HG03342 (cell line): ENCODE data around the gene ANKRD39.
A peak's percentile ranks its signal among the peaks of the same experiment; 100 is the strongest.
"Not testable (repeated sequence)": the region's sequence is repeated elsewhere in the genome, so short reads cannot be mapped to it uniquely, and the experiment has no call there.

Experiments used
- ATAC-seq: cut with Tn5 transposase; IDR thresholded peaks from one replicate; pipeline ENCODE4 v1.9.1; 2021; ENCODE audit warnings: mild to moderate bottlenecking, moderate library complexity; ENCODE audit not compliant: unreplicated experiment

The ANKRD39 gene

GRCh38 chr2:96857667-96858372, at the start of gene ANKRD39:
TSS of gene ANKRD39 (minus strand) at chr2:96858016. CDS start at chr2:96857987, 29 bp downstream.
- ATAC-seq, result peak; percentile 88

- ATAC-seq, result no peak
Measured at GRCh38 chr2:96906729-96907114, 48.9 kb upstream of the ANKRD39 start.

- no peak for ATAC-seq
Measured at GRCh38 chr2:96903815-96904214, 46.0 kb upstream of the ANKRD39 start.

GRCh38 chr2:96903318-96903717, 45.5 kb upstream of the ANKRD39 start:
- ATAC-seq, result no peak

- no peak for ATAC-seq
Measured at GRCh38 chr2:96900237-96900636, 42.4 kb upstream of the ANKRD39 start.

GRCh38 chr2:96899413-96899741, 41.6 kb upstream of the ANKRD39 start:
- ATAC-seq, result no peak

- ATAC-seq, result no peak
Measured at GRCh38 chr2:96898641-96899412, 41.0 kb upstream of the ANKRD39 start.

- no peak for ATAC-seq
Measured at GRCh38 chr2:96898135-96898505, 40.3 kb upstream of the ANKRD39 start.

- no peak for ATAC-seq
Measured at GRCh38 chr2:96897491-96898134, 39.8 kb upstream of the ANKRD39 start.

GRCh38 chr2:96895746-96896651, 38.2 kb upstream of the ANKRD39 start:
- ATAC-seq, result no peak

- ATAC-seq, result no peak
Measured at GRCh38 chr2:96895032-96895745, 37.4 kb upstream of the ANKRD39 start.

- no peak for ATAC-seq
Measured at GRCh38 chr2:96894151-96894531, 36.3 kb upstream of the ANKRD39 start.

- ATAC-seq, result no peak
Measured at GRCh38 chr2:96893289-96894150, 35.7 kb upstream of the ANKRD39 start.

GRCh38 chr2:96891591-96892333, 33.9 kb upstream of the ANKRD39 start:
- ATAC-seq, result no peak

GRCh38 chr2:96890726-96891385, 33.0 kb upstream of the ANKRD39 start:
- ATAC-seq, result no peak

GRCh38 chr2:96890252-96890651, 32.4 kb upstream of the ANKRD39 start:
- ATAC-seq, result no peak

- ATAC-seq, result not testable (repeated sequence)
Measured at GRCh38 chr2:96889502-96889901, 31.7 kb upstream of the ANKRD39 start.
